H1 (cell line): Measurements from ENCODE around the gene ERP29. TPM values are rescaled to one million over a fixed set of nuclear protein-coding genes. Genes with fewer than 3 reads are reported as not detected.

Experiments used
- BCL11A ChIP-seq, 2 experiments: IDR thresholded peaks; one replicate each; pipeline ENCODE4 v1.6.1; 2011; ENCODE audit warnings: low read depth in 2 of 2, low read length in 2 of 2, mild to moderate bottlenecking in 2 of 2
- CEBPB ChIP-seq: IDR thresholded peaks from 2 replicates; pipeline ENCODE4 v1.6.1; 2012; ENCODE audit warnings: low read depth, low read length
- CHD7 ChIP-seq: fragments of 300-600 bp; sonication (generic); IDR thresholded peaks from 2 replicates; pipeline ENCODE4 v1.7.1; 2012; ENCODE audit warnings: low read length, moderate library complexity, mild to moderate bottlenecking, inconsistent platforms; ENCODE audit not compliant: insufficient replicate concordance
- CTBP2 ChIP-seq: IDR thresholded peaks from 2 replicates; pipeline ENCODE4 v1.7.0; 2011; ENCODE audit warnings: borderline replicate concordance, mild to moderate bottlenecking, moderate library complexity, mixed read lengths, low read length; ENCODE audit not compliant: insufficient read depth, insufficient read length
- EP300 ChIP-seq, 2 experiments: IDR thresholded peaks; 1 replicate in 1 of 2; 2 replicates in 1 of 2; pipeline ENCODE4 v1.6.1; 2011 to 2012; ENCODE audit warnings: low read depth in 2 of 2, low read length in 2 of 2, mild to moderate bottlenecking in 2 of 2, borderline replicate concordance in 1 of 2, inconsistent platforms in 1 of 2, moderate library complexity in 1 of 2
- FOSL1 ChIP-seq: IDR thresholded peaks from 2 replicates; pipeline ENCODE4 v1.6.1; 2011; ENCODE audit warnings: mild to moderate bottlenecking, low read depth, low read length, moderate library complexity; ENCODE audit not compliant: insufficient read depth
- KDM5A ChIP-seq: fragments of 200-600 bp; IDR thresholded peaks from 2 replicates; pipeline ENCODE4 v1.7.1; 2012; ENCODE audit warnings: mild to moderate bottlenecking, low read length, inconsistent platforms, mixed read lengths
- MAX ChIP-seq: IDR thresholded peaks from 2 replicates; pipeline ENCODE4 v1.6.1; 2012; ENCODE audit warnings: inconsistent platforms
- SIRT6 ChIP-seq: IDR thresholded peaks from one replicate; pipeline ENCODE4 v1.7.1; 2012; ENCODE audit warnings: low read length, inconsistent platforms
- TAF7 ChIP-seq: optimal IDR thresholded peaks from 2 replicates; pipeline ENCODE3; 2011; ENCODE audit warnings: low read depth, mild to moderate bottlenecking, inconsistent platforms, low read length, moderate library complexity, borderline replicate concordance
- polyA plus RNA-seq, 7 experiments: library from polyadenylated mRNA; depleted of rRNA in 3 of 7; stranded (reverse) in 5 of 7; unstranded in 2 of 7; fragments of >200 nt in 5 of 7; fragments of 200-250 nt in 2 of 7; gene quantifications; 1 replicate in 5 of 7; 2 replicates in 1 of 7; 4 replicates in 1 of 7; pipeline versions ENCODE4 v1.2.1 to v1.2.3, GENCODE V29; 2011 to 2013; ENCODE audit warnings: missing spikeins in 2 of 7, mixed read lengths in 2 of 7
- total RNA-seq: library from RNA; stranded (reverse); fragmentation: NEBNext Ultra II Directional; extraction: Animal tissue kit (Norgen Biotek cat#: 25700); gene quantifications from 2 replicates; pipeline ENCODE4 v1.2.1, GENCODE V29; 2021
- TF ChIP-seq, protein P1 (sequence below): IDR thresholded peaks from 2 replicates; pipeline ENCODE4 v1.6.1; 2011; ENCODE audit warnings: low read depth, mild to moderate bottlenecking, low read length; ENCODE audit not compliant: insufficient read depth

ERP29 gene
- total and polyA plus RNA-seq, 2 of the 8 experiments (the other 6 are each of a cell fraction or from before 2014, with no cell fraction given) = 88.7 to 171 TPM

- TF ChIP-seq CHD7 (no peak), SIRT6 (no peak), CTBP2 (no peak), BCL11A (IDR thresholded peaks at IDR 0.05; ENCODE audit: low read depth in 2 of 2, low read length in 2 of 2) (no peak), EP300 (IDR thresholded peaks at IDR 0.05; ENCODE audit: borderline replicate concordance in 1 of 2, low read depth in 2 of 2, low read length in 2 of 2) (no peak), KDM5A (no peak), CEBPB (no peak), MAX (no peak), FOSL1 (no peak), TAF7 (no peak)
- TF ChIP-seq, protein P1, sequence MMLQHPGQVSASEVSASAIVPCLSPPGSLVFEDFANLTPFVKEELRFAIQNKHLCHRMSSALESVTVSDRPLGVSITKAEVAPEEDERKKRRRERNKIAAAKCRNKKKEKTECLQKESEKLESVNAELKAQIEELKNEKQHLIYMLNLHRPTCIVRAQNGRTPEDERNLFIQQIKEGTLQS = no peak
Observed at GRCh38 chr12:112001576-112001975, 11.7 kb upstream of the ERP29 start (continued).
